Liver (tissue), 2 donors: ENCODE measurements around the gene CTBP1.

Experiments
- ATF3 ChIP-seq: IDR thresholded peaks from 2 replicates; pipeline ENCODE4 v1.6.1; 2016; ENCODE audit warnings: antibody characterized with exemption
- EGR1 ChIP-seq, 2 donors: IDR thresholded peaks; 2 replicates each; pipeline ENCODE4 v1.6.1; 2016 to 2018; ENCODE audit warnings: antibody characterized with exemption in 2 of 2, low read depth in 2 of 2
- RAD21 ChIP-seq, 2 donors: IDR thresholded peaks; 2 replicates each; pipeline ENCODE4 v1.6.1; 2016; ENCODE audit warnings: antibody characterized with exemption in 2 of 2, mild to moderate bottlenecking in 2 of 2
- donor health status: healthy.

DNA sequence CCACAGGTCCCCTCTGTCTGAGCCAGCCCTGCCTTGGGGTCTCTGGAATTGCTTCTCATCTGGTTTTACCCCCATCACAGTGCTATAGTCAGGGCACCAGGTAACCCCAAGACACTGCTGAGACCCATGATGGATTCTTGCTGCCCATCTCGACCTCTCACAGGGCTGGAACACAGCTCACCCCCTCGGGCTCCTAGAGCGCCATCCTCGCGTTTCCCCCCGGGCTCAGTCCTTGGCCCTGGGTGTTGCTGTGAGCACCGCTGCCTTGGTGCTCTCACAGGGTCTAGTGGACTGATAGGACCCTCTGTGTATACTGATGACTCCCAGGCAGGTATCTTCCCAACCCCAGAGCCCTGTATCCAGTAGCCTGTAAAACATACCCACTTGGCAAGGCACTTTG lies 49.5 kb upstream of the CTBP1 start:
- TF ChIP-seq EGR1 (IDR thresholded peaks at IDR 0.05; ENCODE audit: low read depth in 2 of 2) (no peak), RAD21 (IDR thresholded peaks at IDR 0.05) (no peak), ATF3 (no peak)
